Adrenal gland (tissue), 5 donors: ENCODE results near the gene SYT1.

Experiments used
- POLR2A ChIP-seq, 2 donors: fragments of 450-650 bp; IDR thresholded peaks; one replicate each; pipeline ENCODE4 v1.6.1; 2017; ENCODE audit warnings: antibody characterized with exemption in 2 of 2, mild to moderate bottlenecking in 2 of 2, moderate library complexity in 1 of 2
- TF ChIP-seq, protein P1 (sequence below), 6 experiments: fragments of 450-650 bp in 4 of 6; fragments of 200-600 bp in 2 of 6; sonication (generic) in 1 of 6; IDR thresholded peaks; 1 replicate in 5 of 6; 2 replicates in 1 of 6; pipeline versions ENCODE4 v1.5.1 to v1.8.0; 2016 to 2021; ENCODE audit warnings: antibody characterized with exemption in 6 of 6, mild to moderate bottlenecking in 2 of 6, moderate library complexity in 1 of 6
- donor health status: DM: no; HTN: no; CAD: no.

GRCh38 chr12:79302162-79302814 lies 437.7 kb downstream of the SYT1 start:
- TF ChIP-seq, protein P1, sequence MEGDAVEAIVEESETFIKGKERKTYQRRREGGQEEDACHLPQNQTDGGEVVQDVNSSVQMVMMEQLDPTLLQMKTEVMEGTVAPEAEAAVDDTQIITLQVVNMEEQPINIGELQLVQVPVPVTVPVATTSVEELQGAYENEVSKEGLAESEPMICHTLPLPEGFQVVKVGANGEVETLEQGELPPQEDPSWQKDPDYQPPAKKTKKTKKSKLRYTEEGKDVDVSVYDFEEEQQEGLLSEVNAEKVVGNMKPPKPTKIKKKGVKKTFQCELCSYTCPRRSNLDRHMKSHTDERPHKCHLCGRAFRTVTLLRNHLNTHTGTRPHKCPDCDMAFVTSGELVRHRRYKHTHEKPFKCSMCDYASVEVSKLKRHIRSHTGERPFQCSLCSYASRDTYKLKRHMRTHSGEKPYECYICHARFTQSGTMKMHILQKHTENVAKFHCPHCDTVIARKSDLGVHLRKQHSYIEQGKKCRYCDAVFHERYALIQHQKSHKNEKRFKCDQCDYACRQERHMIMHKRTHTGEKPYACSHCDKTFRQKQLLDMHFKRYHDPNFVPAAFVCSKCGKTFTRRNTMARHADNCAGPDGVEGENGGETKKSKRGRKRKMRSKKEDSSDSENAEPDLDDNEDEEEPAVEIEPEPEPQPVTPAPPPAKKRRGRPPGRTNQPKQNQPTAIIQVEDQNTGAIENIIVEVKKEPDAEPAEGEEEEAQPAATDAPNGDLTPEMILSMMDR (IDR thresholded peaks at IDR 0.05): no peak
- TF ChIP-seq POLR2A (IDR thresholded peaks at IDR 0.05): no peak
